H1 (cell line): ENCODE results near the gene PROK2. TPM values are rescaled to one million over a fixed set of nuclear protein-coding genes. Genes with fewer than 3 reads are reported as not detected.

ENCODE experiments used
- ATF2 ChIP-seq: IDR thresholded peaks from 2 replicates; pipeline ENCODE4 v1.6.1; 2012; ENCODE audit warnings: low read length, inconsistent platforms
- polyA plus RNA-seq, 7 experiments: library from polyadenylated mRNA; depleted of rRNA in 3 of 7; stranded (reverse) in 5 of 7; unstranded in 2 of 7; fragments of >200 nt in 5 of 7; fragments of 200-250 nt in 2 of 7; gene quantifications; 1 replicate in 5 of 7; 2 replicates in 1 of 7; 4 replicates in 1 of 7; pipeline versions ENCODE4 v1.2.1 to v1.2.3, GENCODE V29; 2011 to 2013; ENCODE audit warnings: missing spikeins in 2 of 7, mixed read lengths in 2 of 7
- total RNA-seq: library from RNA; stranded (reverse); fragmentation: NEBNext Ultra II Directional; extraction: Animal tissue kit (Norgen Biotek cat#: 25700); gene quantifications from 2 replicates; pipeline ENCODE4 v1.2.1, GENCODE V29; 2021

The PROK2 gene
- total and polyA plus RNA-seq, 2 of the 8 experiments (the other 6 are each of a cell fraction or from before 2014, with no cell fraction given) = 0.50 to 1.8 TPM

GRCh38 chr3:71723452-71724170, 61.3 kb downstream of the PROK2 start (continued):
- no peak for TF ChIP-seq ATF2
